GM10847 (cell line): ENCODE measurements around the gene VWA5A.

Source experiments
- POLR2A ChIP-seq: IDR thresholded peaks from 2 replicates; pipeline ENCODE4 v1.6.1; 2011; ENCODE audit not compliant: insufficient read length; ENCODE audit errors: extremely low read depth

Gene VWA5A

DNA sequence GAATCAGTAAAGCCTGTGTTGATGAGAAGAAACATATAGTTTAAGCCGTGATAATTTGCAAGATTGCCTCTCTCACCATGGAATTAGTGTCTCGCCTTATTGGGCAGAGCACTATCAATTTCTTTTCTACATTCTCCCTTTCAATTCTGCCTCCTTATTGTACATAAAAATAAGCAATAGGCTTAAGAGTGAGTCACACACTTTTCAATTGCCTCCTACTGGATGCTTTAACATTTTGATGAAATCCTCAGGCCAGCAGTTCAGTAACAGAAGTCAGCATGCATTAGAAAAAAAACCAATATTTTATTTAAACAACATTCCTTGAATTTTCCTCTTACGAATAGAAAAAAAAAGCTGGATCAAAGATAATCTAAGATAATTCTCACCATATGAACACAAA, 33.8 kb upstream of the VWA5A start:
- TF ChIP-seq POLR2A, result no peak

DNA sequence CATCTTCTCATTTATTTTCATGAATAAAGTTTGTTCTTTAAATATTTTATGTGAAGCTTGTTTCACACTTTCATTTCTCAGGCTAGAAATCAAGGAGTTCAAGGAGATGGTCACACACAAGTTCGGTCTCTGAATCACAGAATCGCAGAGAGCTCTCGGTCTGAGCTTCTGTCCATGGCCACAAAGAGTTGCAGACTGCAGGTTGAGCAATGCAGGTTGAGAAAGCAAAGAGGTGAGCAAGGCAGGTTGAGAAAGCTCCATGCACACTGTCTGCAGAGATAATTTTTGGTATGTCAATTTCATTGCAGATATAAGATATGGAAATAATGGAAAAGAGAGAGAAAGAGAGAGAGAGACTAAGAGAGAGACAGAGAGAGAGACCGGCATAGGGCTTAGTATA, 32.9 kb upstream of the VWA5A start:
- TF ChIP-seq POLR2A, result no peak

DNA sequence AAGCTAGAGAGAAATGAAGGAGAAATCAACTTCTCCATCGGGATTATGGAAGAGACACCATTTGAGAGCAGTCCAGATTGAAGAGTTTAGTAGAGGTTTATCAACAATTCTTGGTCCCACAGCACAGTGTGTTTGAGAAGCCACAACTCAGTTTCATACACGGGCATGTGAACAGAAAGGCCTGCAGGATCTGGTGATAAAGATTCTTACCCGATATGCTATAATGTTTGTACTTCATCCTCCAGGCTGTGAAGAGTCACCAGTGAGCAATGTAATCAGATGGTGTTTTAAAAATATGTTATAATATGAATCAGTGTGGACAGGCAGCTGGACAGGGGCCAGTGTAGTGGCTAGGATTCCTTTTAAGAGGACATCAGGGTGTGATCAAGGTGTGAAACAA, 29.7 kb upstream of the VWA5A start:
- TF ChIP-seq POLR2A, result no peak

DNA sequence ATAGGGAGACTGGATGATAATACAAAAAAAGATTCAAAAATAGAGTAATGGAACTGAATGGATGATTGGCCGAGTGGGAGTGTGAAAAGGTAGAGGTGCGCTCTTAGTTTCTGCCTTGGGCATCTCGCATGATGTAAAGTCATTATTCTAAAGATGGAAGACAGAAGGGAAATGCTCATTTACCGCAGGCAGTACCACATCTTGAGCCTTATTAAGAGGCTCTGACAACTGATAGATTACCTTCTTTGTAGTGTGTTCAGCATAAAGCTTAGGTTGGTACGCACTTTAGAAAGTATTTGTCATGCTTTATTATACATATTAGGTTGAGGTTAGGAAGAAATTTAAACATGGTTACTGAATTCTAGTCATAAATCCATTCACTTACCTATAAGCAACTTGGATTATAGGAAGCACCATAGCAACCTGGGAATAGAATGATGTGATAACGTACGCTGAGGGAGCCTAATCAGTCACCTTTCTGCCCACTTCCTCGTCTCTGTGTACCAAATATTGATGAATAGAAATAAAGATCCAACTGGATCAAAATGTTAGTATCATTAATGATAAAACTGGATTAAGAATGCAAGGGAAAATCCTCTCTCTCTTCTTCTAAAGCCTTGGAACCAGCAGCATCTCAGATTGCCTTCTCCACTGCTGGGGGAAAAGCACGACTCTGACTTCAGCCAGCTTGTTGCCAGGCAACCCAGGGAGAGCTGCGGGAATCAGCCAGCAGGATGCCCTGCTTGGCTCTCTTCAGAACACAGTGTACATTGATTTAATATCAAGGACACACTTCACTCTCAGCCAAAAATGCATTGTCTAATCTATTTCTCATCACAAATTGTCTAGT, 29.0 kb upstream of the VWA5A start:
- no peak for TF ChIP-seq POLR2A

DNA sequence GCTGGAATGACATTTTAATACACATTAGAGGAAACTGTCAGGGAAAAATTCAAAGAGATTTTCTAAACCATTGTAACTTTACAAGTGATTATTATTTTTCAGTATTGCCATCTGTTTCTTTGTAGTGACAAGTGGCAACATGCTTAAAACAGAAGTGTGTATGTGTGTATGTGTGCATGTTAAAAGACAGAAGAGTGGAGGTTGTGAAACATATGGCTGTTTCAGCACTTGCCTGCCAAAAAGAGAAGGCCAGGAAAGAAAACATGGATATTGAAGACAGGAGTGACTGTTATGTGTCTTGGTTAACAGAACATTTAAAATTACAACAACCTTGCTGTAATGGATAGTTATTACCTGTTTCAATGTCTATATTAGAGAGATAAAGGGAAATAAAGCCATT, 24.3 kb upstream of the VWA5A start:
- no peak for TF ChIP-seq POLR2A

GRCh38 chr11:124093330-124093729, 21.9 kb upstream of the VWA5A start:
- TF ChIP-seq POLR2A, result no peak

DNA sequence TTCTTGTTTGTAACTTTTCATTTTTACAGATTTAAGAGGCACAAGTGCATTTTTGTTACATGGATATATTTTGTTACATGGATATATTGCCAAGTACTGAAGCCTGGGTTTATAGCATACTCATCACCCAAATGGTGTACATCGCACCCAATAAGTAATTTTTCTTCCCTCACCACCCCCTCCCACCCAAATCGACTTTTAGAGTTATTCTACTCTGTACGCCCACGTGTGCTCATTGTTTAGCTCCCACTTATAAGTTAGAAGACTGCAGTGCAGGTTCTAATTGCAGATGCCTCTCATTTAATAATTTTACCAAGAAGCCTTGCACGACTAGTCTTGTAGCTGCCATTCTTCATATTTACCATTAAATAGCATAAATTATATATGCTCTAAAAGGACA, 20.5 kb upstream of the VWA5A start:
- no peak for TF ChIP-seq POLR2A

GRCh38 chr11:124096364-124096763, 18.9 kb upstream of the VWA5A start:
- no peak for TF ChIP-seq POLR2A

DNA sequence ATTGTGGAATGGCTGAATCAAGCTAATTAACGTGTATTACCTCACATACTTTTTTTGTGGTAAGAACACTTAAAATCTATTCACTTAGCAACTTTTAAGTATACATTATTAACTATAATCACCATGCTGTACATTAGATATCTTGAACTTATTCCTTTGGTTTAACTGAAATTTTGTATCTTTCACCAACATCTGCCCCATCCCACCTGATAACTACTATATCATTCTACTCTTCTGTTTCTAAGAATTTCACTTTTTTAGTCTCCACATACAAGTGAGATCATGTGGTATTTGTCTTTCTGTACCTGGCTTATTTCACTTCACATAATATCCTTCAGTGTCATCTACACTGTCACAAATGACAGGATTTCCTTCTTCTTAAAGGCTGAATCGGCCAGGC, 17.1 kb upstream of the VWA5A start:
- TF ChIP-seq POLR2A, result no peak

DNA sequence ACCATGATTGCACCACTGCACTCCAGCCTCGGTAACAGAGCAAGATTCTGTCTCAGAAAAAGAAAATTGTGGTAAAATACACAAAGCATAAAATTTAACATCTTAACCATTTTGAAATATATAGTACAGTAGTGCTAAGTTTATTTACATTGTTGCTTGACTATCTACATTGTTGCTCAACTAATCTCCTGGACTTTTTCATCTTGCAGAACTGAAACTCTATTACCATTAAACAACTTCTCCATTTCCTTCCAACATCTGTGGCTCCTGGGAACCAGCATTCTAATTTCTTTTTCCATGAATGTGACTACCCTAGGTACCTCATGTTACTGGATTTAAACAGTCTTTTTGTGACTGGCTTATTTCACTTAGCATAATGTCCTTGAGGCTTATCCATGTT, 13.5 kb upstream of the VWA5A start:
- TF ChIP-seq POLR2A, result no peak

DNA sequence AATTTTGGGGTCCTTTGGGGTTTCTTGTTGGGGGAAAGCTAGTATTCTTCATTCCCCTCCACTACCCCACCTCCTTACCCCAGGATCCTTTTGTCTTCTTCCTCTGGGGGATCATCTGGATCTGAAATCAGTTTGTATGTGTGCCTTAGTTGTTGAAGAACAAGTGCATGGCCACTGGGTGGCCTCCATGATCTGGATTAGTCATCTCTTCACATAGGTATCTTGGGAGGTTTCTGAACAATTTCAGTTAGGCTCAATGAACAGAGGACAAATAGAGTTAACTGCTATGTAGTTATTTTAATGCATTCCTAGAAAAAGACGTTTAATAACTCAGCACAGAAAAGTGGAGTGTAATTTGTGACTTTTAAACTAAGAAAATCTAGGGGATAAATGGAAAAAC, 7.1 kb upstream of the VWA5A start:
- no peak for TF ChIP-seq POLR2A

DNA sequence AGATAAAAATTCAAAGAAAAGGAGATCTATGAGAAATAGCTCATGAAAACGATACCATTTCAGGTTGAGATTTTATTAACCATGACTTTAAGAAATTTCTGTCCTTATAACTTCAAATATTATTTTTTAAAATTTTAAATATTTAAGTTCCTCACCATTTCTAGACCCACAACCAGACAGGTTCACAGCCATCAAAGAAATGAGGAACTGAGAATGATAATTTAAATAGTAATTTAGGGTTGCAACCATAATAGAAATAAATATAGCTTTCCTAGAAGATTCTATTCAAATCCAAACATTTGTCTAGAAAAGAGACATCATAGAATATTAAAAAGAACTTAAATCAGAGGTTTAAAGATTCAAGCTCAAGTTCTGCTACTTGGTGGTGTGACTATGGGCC, 5.9 kb upstream of the VWA5A start:
- TF ChIP-seq POLR2A, result no peak

DNA sequence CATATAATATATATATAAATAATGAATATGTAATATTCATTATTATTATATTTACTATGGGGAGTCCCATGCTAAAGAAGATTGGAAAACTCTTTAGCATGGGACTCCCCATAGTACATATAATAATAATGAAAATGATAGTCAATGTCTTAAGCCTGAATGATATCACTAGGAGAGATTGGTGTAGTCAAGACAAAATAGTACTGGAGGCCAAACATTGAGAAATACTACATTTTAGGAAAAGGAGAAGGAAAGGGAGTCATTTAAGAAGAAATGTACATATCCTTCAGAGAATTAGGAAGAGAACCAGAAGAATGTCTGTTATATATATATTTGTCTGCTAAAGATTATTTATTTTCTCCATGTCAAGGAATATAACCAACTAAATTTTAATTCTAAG, 5.0 kb upstream of the VWA5A start:
- no peak for TF ChIP-seq POLR2A

DNA sequence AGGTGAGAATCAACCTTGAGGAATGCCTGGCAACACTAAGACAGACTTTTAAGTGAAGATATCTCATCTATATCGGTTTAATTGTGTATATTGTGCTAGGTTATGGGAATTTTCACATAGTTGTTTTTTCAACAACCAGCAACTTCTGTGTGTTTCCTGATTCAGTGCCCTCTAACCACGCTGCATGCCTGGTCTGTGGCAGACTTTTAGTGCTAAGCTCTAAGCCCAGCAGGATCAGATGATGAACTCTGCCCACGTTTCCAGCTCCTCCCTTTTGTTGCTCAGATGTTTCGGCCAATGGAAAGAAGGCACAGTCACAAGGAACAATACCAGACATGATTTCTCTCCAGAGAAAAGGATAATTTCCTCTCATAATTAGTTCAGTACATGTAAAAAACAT, 1.4 kb upstream of the VWA5A start:
- TF ChIP-seq POLR2A, result no peak

DNA sequence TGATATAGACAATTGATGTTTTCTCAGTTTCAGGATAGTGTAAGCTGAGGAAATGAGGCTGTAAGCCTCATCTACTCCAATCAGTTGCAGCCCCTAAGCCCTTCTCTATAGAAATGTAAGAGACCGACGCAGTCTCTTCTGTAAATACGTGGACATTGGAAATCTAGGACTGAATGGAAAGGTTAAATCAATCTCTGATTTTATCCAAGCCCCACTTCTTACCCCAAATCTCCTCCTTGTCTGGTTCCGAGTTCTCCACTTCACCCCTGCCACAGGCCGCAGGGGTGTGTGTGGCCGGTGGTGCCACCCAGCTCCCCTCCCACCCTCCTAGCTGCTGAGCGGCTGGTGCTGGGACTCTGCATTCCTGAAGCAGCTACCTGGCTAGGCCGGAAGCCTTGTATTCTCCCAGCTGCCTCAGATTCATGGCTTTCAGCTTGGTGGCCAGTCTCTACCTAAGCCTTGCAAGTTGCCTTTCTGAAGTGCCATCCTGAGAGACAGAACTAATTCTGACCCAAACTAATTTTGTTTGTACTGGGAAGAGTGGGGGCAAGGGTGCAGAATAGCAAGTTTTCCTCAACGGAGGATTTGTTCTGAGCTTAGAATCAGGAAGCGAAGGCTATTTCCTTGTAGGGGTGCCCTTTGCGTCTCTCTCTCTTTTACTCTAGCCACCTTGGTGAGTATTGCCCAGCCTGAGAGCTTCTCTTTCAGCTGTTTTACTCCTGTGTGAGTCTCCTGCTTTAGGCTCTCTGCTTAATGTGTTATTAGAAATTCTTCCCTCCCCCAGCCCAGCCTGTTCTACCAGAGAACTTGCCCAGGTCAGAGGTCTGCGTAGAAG, 749 bp downstream of the VWA5A start:
- no peak for TF ChIP-seq POLR2A

DNA sequence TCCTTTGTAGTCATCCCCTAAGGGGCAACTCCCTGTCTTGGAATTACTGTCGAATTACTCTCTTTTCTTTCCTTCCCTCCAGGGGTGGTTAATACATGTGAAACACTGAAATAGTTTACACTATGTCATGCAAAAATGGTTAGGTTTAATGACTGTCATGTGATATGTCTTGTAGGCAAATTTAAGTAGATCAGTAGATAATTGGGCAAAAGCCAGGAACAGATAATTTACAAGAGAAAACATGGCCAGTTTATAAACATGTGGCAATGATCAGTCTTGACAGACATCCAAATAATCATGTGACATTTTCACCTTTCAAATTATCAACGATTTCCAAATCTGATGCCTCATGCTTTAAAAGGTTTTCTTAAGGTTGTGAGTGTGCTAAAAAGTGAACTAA, 3.9 kb downstream of the VWA5A start:
- no peak for TF ChIP-seq POLR2A
